DND-41 (cell line): ENCODE data around the gene DYRK2.

Experiments used
- EZH2 ChIP-seq: IDR thresholded peaks from 3 replicates; pipeline ENCODE4 v1.6.1; 2012; ENCODE audit warnings: borderline replicate concordance, low read depth, mild to moderate bottlenecking, moderate library complexity, low read length, inconsistent platforms; ENCODE audit not compliant: severe bottlenecking
- TF ChIP-seq, protein P1 (sequence below): IDR thresholded peaks from 2 replicates; pipeline ENCODE4 v1.5.1; 2012; ENCODE audit warnings: borderline replicate concordance, low read length, moderate library complexity, mild to moderate bottlenecking; ENCODE audit not compliant: poor library complexity, severe bottlenecking; ENCODE audit errors: extremely low read depth

DNA sequence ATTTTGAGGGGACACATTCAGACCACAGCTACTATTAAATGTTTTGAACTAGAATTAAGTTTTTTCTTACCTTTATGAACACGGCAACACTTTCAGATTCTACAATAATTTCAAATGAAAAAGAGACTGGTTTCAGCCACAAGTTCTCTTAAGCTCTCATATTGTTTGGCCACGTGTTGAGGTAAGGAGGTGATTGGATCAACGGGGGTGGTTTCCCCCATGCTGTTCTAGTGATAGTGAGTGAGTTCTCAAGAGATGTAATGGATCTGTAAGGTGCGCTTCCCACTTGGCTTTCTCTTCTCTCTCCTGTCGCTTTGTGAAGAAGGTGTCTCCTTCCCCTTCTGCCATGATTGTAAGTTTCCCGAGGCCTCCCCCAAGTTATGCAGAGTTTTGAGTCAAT lies 48.9 kb upstream of the DYRK2 start:
- TF ChIP-seq, protein P1, sequence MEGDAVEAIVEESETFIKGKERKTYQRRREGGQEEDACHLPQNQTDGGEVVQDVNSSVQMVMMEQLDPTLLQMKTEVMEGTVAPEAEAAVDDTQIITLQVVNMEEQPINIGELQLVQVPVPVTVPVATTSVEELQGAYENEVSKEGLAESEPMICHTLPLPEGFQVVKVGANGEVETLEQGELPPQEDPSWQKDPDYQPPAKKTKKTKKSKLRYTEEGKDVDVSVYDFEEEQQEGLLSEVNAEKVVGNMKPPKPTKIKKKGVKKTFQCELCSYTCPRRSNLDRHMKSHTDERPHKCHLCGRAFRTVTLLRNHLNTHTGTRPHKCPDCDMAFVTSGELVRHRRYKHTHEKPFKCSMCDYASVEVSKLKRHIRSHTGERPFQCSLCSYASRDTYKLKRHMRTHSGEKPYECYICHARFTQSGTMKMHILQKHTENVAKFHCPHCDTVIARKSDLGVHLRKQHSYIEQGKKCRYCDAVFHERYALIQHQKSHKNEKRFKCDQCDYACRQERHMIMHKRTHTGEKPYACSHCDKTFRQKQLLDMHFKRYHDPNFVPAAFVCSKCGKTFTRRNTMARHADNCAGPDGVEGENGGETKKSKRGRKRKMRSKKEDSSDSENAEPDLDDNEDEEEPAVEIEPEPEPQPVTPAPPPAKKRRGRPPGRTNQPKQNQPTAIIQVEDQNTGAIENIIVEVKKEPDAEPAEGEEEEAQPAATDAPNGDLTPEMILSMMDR, result no peak
- no peak for TF ChIP-seq EZH2
